Activated CD4-positive, alpha-beta T cell treated with anti-CD3 and anti-CD28 coated beads, Interleukin-2, amount 50 U/mL, for 1 hour (primary cell): ENCODE results near the gene KRTAP5-2.
"Not testable (repeated sequence)": the region's sequence is repeated elsewhere in the genome, so short reads cannot be mapped to it uniquely, and the experiment has no call there.

Experiments
- DNase-seq: peaks from one replicate; pipeline ENCODE4 v3.0.0-alpha.2; 2020

Gene KRTAP5-2

GRCh38 chr11:1597994-1598380 is at the start of gene KRTAP5-2:
KRTAP5-2 (minus strand) TSS chr11:1598294; CDS start chr11:1598250, 44 bp downstream.
- DNase-seq, result no peak

GRCh38 chr11:1646540-1646939 is 48.4 kb upstream of the KRTAP5-2 start:
- not testable (repeated sequence) for DNase-seq

- DNase-seq, result no peak
These were observed 47.3 kb upstream of the KRTAP5-2 start for GRCh38 chr11:1645357-1645821.

- DNase-seq, result no peak
These were observed 46.7 kb upstream of the KRTAP5-2 start for GRCh38 chr11:1644601-1645356.

GRCh38 chr11:1643146-1643690 is 45.1 kb upstream of the KRTAP5-2 start:
- DNase-seq, result no peak

GRCh38 chr11:1642288-1643145 is 44.4 kb upstream of the KRTAP5-2 start:
- DNase-seq, result no peak

- DNase-seq, result no peak
These were observed 43.0 kb upstream of the KRTAP5-2 start for GRCh38 chr11:1641096-1641495.

GRCh38 chr11:1640076-1640946 is 42.2 kb upstream of the KRTAP5-2 start:
- peak; percentile 31 for DNase-seq

- no peak for DNase-seq
These were observed 41.6 kb upstream of the KRTAP5-2 start for GRCh38 chr11:1639666-1640065.

- DNase-seq, result no peak
These were observed 41.1 kb upstream of the KRTAP5-2 start for GRCh38 chr11:1639102-1639620.

- no peak for DNase-seq
These were observed 40.2 kb upstream of the KRTAP5-2 start for GRCh38 chr11:1638344-1638743.

- DNase-seq, result no peak
These were observed 39.5 kb upstream of the KRTAP5-2 start for GRCh38 chr11:1637628-1638027.

- DNase-seq, result no peak
These were observed 38.3 kb upstream of the KRTAP5-2 start for GRCh38 chr11:1636291-1636950.

GRCh38 chr11:1633864-1634263 is 35.8 kb upstream of the KRTAP5-2 start:
- no peak for DNase-seq

GRCh38 chr11:1632053-1632714 is 34.1 kb upstream of the KRTAP5-2 start:
- DNase-seq, result no peak

- DNase-seq, result no peak
These were observed 33.0 kb upstream of the KRTAP5-2 start for GRCh38 chr11:1631066-1631568.

- no peak for DNase-seq
These were observed 32.2 kb upstream of the KRTAP5-2 start for GRCh38 chr11:1630271-1630670.

GRCh38 chr11:1629326-1630185 is 31.5 kb upstream of the KRTAP5-2 start, which contains the start of gene KRTAP5-5:
KRTAP5-5 (plus strand) TSS chr11:1629775; CDS start chr11:1629841, 66 bp downstream.
- no peak for DNase-seq

GRCh38 chr11:1628506-1629325 is 30.6 kb upstream of the KRTAP5-2 start:
- peak; percentile 62 for DNase-seq
